WI38 (cell line): ENCODE data around the gene C17orf67.

ENCODE experiments used
- H3K4me3 ChIP-seq: 2 replicates; pipeline ENCODE4 v1.5.1; 2011; ENCODE audit warnings: low read depth, mild to moderate bottlenecking, control low read depth, low read length
- CTCF ChIP-seq: IDR thresholded peaks from 2 replicates; pipeline ENCODE4 v1.5.1; 2012; ENCODE audit warnings: low read depth, mild to moderate bottlenecking, control low read depth, low read length

Gene C17orf67

GRCh38 chr17:56808503-56808902 lies 25.2 kb downstream of the C17orf67 start:
- no peak for TF ChIP-seq CTCF
- no peak overlapping the region for H3K4me3 ChIP-seq

GRCh38 chr17:56807723-56808122 lies 26.0 kb downstream of the C17orf67 start:
- H3K4me3 ChIP-seq, result no peak overlapping the region
- TF ChIP-seq CTCF, result no peak

GRCh38 chr17:56806949-56807348 lies 26.8 kb downstream of the C17orf67 start:
- H3K4me3 ChIP-seq, result no peak overlapping the region
- TF ChIP-seq CTCF, result no peak

GRCh38 chr17:56804454-56804853 lies 29.3 kb downstream of the C17orf67 start:
- H3K4me3 ChIP-seq, result no peak overlapping the region
- no peak for TF ChIP-seq CTCF

- TF ChIP-seq CTCF, result no peak
- H3K4me3 ChIP-seq, result no peak overlapping the region
Measured at GRCh38 chr17:56803071-56803470, 30.6 kb downstream of the C17orf67 start.

GRCh38 chr17:56801459-56802178 lies 32.1 kb downstream of the C17orf67 start:
- no peak for TF ChIP-seq CTCF

GRCh38 chr17:56798916-56799315 lies 34.8 kb downstream of the C17orf67 start:
- no peak overlapping the region for H3K4me3 ChIP-seq
- TF ChIP-seq CTCF, result no peak

More at GRCh38 chr17:56801459-56802178, 32.1 kb downstream of the C17orf67 start:
- no peak overlapping the region for H3K4me3 ChIP-seq
